Adrenal gland (tissue), 5 donors: ENCODE data around the gene PDE8A.

Source experiments
- CTCF ChIP-seq, 6 experiments: fragments of 450-650 bp in 4 of 6; fragments of 200-600 bp in 2 of 6; sonication (generic) in 1 of 6; IDR thresholded peaks; 1 replicate in 5 of 6; 2 replicates in 1 of 6; pipeline versions ENCODE4 v1.5.1 to v1.8.0; 2016 to 2021; ENCODE audit warnings: antibody characterized with exemption in 6 of 6, mild to moderate bottlenecking in 2 of 6, moderate library complexity in 1 of 6
- POLR2A ChIP-seq, 2 donors: fragments of 450-650 bp; IDR thresholded peaks; one replicate each; pipeline ENCODE4 v1.6.1; 2017; ENCODE audit warnings: antibody characterized with exemption in 2 of 2, mild to moderate bottlenecking in 2 of 2, moderate library complexity in 1 of 2
- donor health status: DM: no; HTN: no; CAD: no.

DNA sequence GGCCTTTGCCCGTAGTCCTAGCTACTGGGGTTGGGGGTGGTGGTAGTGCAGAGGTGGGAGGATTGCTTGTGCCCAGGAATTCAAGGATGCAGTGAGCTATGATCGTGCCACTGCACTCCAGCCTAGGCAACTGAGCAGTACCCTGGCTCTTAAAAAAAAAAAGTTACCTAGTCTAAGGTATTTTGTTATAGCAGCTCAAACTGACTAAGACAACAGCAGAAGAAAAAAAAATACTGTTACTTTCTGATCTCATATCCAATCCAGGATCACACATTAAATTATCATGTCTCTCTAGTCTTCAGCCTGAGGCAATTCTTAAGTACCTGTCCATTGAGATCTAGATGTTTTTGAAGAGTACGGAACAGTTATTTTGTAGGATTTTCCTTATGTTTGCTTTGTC, 39.8 kb downstream of the PDE8A start:
- TF ChIP-seq CTCF (IDR thresholded peaks at IDR 0.05) (no peak), POLR2A (IDR thresholded peaks at IDR 0.05) (no peak)
